Lung (tissue), 12 donors: ENCODE results near the gene CFAP57. TPM values are rescaled to one million over a fixed set of nuclear protein-coding genes. Genes with fewer than 3 reads are reported as not detected.

Experiments used
- ATAC-seq: fragments of 200-7000 bp; cut with Tn5 transposase; one replicate; pipeline ENCODE4 v1.9.1; 2020; ENCODE audit warnings: moderate number of reproducible peaks; ENCODE audit not compliant: insufficient read depth, low FRiP score
- DNase-seq, 3 donors: peaks; one replicate each; pipeline ENCODE4 v3.0.0-alpha.2; 2013 to 2017
- H3K27ac ChIP-seq, 2 donors: one replicate each; pipeline ENCODE4 v1.5.1; 2013; ENCODE audit warnings: mild to moderate bottlenecking in 2 of 2, moderate library complexity in 2 of 2, control low read depth in 1 of 2, inconsistent platforms in 1 of 2, low read depth in 1 of 2, low read length in 1 of 2
- H3K27me3 ChIP-seq, 3 donors: one replicate each; pipeline ENCODE4 v1.5.1; 2013; ENCODE audit warnings: low read length in 2 of 3; ENCODE audit not compliant: control insufficient read depth in 3 of 3, insufficient read depth in 3 of 3
- H3K36me3 ChIP-seq, 4 donors: one replicate each; pipeline ENCODE4 v1.5.1; 2013; ENCODE audit warnings: low read length in 4 of 4, mild to moderate bottlenecking in 1 of 4, moderate library complexity in 1 of 4; ENCODE audit not compliant: control insufficient read depth in 4 of 4, insufficient read depth in 4 of 4
- H3K4me1 ChIP-seq, 5 donors: one replicate each; pipeline ENCODE4 v1.5.1; 2013; ENCODE audit warnings: low read length in 5 of 5, mild to moderate bottlenecking in 2 of 5, moderate library complexity in 1 of 5; ENCODE audit not compliant: control insufficient read depth in 5 of 5, insufficient read depth in 5 of 5
- H3K4me3 ChIP-seq: one replicate; pipeline ENCODE4 v1.5.1; 2013; ENCODE audit warnings: mild to moderate bottlenecking, control low read depth, moderate library complexity
- H3K9ac ChIP-seq, 2 donors: one replicate each; pipeline ENCODE4 v1.5.1; 2013; ENCODE audit warnings: low read length in 2 of 2, control low read depth in 1 of 2; ENCODE audit not compliant: insufficient read depth in 1 of 2
- H3K9me3 ChIP-seq, 4 donors: one replicate each; pipeline ENCODE4 v1.5.1; 2013; ENCODE audit warnings: low read length in 3 of 4, mild to moderate bottlenecking in 1 of 4, moderate library complexity in 1 of 4; ENCODE audit not compliant: control insufficient read depth in 4 of 4, insufficient read depth in 3 of 4
- WGBS, 2 donors: extraction: QIAGEN DNeasy Blood & Tissue Kit; methylation state at CpG; one replicate each; pipeline ENCODE4 v1.1.7; 2013; 5-methylcytosine and 5-hydroxymethylcytosine counted together
- polyA plus RNA-seq, 2 donors: library from polyadenylated mRNA; stranded (reverse); fragments of 200-250 nt; gene quantifications; one replicate each; pipeline ENCODE4 v1.2.1, GENCODE V29; 2013
- total RNA-seq, 2 donors: library from RNA; depleted of rRNA in 1 of 2; stranded (reverse); fragments of >200 nt in 1 of 2; gene quantifications; one replicate each; pipeline ENCODE4 v1.2.1, GENCODE V29; 2014 to 2021
- TF ChIP-seq, protein P1 (sequence below): IDR thresholded peaks from 2 replicates; pipeline ENCODE4 v1.5.1; 2012; ENCODE audit warnings: mild to moderate bottlenecking; ENCODE audit errors: control extremely low read depth, extremely low read depth
- donor health status: control.
- donor health status: control.
- donor health status: Bipolar disorder and iron deficiency.
- donor health status: healthy.
- donor health status: DM: yes; HTN: yes; CAD: no.

CFAP57 gene
- total and polyA plus RNA-seq, 4 donors, result 1.7 to 12.3 (median 6.3) TPM

DNA sequence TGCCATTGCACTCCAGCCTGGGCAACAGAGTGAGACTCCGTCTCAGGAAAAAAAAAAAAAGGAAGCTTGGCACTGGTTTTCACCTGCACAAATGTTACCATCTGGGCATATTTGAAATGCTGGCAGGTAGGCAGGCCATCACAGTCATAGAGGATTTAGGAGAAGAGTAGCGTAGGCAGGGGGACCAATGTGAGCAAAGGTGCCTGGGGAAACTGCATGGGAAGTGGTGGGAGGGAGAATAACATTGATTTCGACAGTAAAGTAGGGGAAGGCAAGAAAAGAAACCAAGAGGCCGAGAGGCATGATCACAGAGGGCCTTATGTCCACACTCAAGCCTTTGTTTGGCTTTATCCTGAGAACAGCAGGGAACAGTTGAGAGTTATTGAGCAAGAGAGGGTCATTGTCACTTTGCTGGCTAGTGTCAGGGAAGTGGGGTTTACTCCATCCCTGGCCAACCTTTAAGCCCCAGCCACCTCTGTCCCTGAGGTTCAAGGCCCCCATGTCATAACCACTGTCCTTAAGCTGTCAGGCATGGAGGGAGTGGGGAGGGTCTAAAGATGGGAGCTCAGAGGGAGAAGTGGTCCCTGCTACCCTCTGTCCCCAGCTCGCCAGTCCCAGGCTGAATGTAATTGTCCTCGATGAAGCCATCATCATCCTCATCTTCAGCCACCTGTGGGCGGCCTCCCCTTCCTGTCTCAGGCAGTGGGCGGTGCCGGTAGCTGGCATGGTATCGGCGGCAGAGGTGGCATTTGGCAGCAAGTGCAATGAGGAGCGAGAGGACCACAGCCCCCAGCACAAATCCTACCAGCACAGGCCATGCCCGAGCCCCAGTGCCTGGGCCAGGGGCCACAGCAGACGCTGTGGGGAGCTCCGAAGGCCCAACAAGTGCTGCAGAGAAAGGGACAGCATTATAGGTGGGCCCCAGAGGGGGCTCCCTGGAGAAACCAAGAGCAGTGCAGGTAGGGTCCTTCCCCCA lies 110.4 kb downstream of the CFAP57 start:
- TF ChIP-seq, protein P1, sequence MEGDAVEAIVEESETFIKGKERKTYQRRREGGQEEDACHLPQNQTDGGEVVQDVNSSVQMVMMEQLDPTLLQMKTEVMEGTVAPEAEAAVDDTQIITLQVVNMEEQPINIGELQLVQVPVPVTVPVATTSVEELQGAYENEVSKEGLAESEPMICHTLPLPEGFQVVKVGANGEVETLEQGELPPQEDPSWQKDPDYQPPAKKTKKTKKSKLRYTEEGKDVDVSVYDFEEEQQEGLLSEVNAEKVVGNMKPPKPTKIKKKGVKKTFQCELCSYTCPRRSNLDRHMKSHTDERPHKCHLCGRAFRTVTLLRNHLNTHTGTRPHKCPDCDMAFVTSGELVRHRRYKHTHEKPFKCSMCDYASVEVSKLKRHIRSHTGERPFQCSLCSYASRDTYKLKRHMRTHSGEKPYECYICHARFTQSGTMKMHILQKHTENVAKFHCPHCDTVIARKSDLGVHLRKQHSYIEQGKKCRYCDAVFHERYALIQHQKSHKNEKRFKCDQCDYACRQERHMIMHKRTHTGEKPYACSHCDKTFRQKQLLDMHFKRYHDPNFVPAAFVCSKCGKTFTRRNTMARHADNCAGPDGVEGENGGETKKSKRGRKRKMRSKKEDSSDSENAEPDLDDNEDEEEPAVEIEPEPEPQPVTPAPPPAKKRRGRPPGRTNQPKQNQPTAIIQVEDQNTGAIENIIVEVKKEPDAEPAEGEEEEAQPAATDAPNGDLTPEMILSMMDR, result no peak
- Histone ChIP-seq H3K27me3 (no peaks in the 10 kb centered on the region), H3K9ac (no peak overlapping the region), H3K4me1 (peaks cover 0 to 6% (median 0%) of the 10 kb centered on the region in 5 donors), H3K9me3 (no peaks in the 10 kb centered on the region), H3K36me3 (no peaks in the 10 kb centered on the region), H3K4me3 (no peak overlapping the region), H3K27ac (peak overlapping the region in 1 of 2 donors; percentile 78)
- ATAC-seq (no peak), DNase-seq (no peak)
- WGBS, 2 donors, result 79 to 89% methylated on average over 15 of the region's 15 CpGs

DNA sequence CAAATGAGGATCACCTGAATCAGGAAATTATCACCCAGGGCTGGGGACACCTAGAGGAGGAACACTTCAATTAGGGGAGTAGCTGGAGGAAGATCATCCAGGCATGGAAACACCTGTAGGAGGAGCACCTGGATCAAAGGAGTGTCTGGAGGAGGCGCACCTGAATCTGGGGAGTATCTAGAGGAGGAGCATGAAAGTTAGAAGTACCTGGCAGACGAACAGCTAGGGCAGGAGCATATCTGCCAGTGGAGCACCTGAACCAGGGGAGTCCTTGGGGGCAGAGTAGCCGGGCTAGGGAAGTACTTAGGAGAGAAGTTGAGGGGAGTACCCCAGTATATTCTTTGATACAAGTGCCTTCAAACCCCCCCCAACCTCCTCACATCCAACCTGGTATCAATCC lies 111.9 kb downstream of the CFAP57 start:
- WGBS, 2 donors, result 64 to 83% methylated on average over 3 of the region's 3 CpGs
- Histone ChIP-seq H3K27me3 (no peaks in the 10 kb centered on the region), H3K4me1 (peaks cover 0 to 6% (median 0%) of the 10 kb centered on the region in 5 donors), H3K4me3 (no peak overlapping the region), H3K36me3 (no peaks in the 10 kb centered on the region), H3K9ac (no peak overlapping the region), H3K9me3 (no peaks in the 10 kb centered on the region), H3K27ac (peak overlapping the region in 1 of 2 donors; percentile 33)
- no peak for ATAC-seq
- DNase-seq, result no peak
- TF ChIP-seq, protein P1, result no peak

- Histone ChIP-seq H3K27me3 (no peaks in the 10 kb centered on the region), H3K4me1 (peaks cover 0 to 6% (median 0%) of the 10 kb centered on the region in 5 donors), H3K27ac (peak overlapping the region in 1 of 2 donors; percentile 33), H3K36me3 (no peaks in the 10 kb centered on the region), H3K4me3 (no peak overlapping the region), H3K9ac (peak overlapping the region in 1 of 2 donors; percentile 59), H3K9me3 (no peaks in the 10 kb centered on the region)
- DNase-seq (no peak), ATAC-seq (no peak)
- 68 to 81% methylated on average over 12 of the region's 12 CpGs for WGBS, 2 donors
- TF ChIP-seq, protein P1, result no peak
Observed at GRCh38 chr1:43284546-43285110, 112.5 kb downstream of the CFAP57 start.
